ENCODE measurements around the gene PTPN1.
A peak's percentile ranks its signal among the peaks of the same experiment; 100 is the strongest.

Gene PTPN1

GRCh38 chr20:50625986-50626677 lies 115.9 kb downstream of the PTPN1 start:
- no peak for ATAC-seq (ENCODE audit: low read depth)
- no peak overlapping the region for H3K4me3 ChIP-seq (ENCODE audit: severe bottlenecking)

GRCh38 chr20:50627747-50628146 lies 117.6 kb downstream of the PTPN1 start:
- no peak for ATAC-seq (ENCODE audit: low read depth)
- H3K36me3 ChIP-seq (ENCODE audit: low read depth): no peaks in the 10 kb centered on the region
- no peak overlapping the region for H3K4me3 ChIP-seq (ENCODE audit: severe bottlenecking)
- no peaks in the 10 kb centered on the region for H3K9me3 ChIP-seq (ENCODE audit: severe bottlenecking)
- H3K27me3 ChIP-seq (ENCODE audit: insufficient read depth, poor library complexity, severe bottlenecking): no peaks in the 10 kb centered on the region
- no peak overlapping the region for H3K27ac ChIP-seq (ENCODE audit: poor library complexity, severe bottlenecking)
- peaks cover 24% of the 10 kb centered on the region for H3K4me1 ChIP-seq (ENCODE audit: insufficient read depth, poor library complexity, severe bottlenecking)
- peak; percentile 72 for DNase-seq (ENCODE audit: low spot score)
- no peak for TF ChIP-seq CTCF (IDR thresholded peaks at IDR 0.05; ENCODE audit: poor library complexity, severe bottlenecking)

More at GRCh38 chr20:50625986-50626677, 115.9 kb downstream of the PTPN1 start:
- peak overlapping the region; percentile 49 for H3K27ac ChIP-seq (ENCODE audit: poor library complexity, severe bottlenecking)
- peak; percentile 90 for TF ChIP-seq CTCF (IDR thresholded peaks at IDR 0.05; ENCODE audit: poor library complexity, severe bottlenecking)
- H3K36me3 ChIP-seq (ENCODE audit: low read depth): no peaks in the 10 kb centered on the region
- DNase-seq (ENCODE audit: low spot score): peak; percentile 85
- peaks cover 24% of the 10 kb centered on the region for H3K4me1 ChIP-seq (ENCODE audit: insufficient read depth, poor library complexity, severe bottlenecking)
- H3K27me3 ChIP-seq (ENCODE audit: insufficient read depth, poor library complexity, severe bottlenecking): no peaks in the 10 kb centered on the region
- peaks cover 4% of the 10 kb centered on the region for H3K9me3 ChIP-seq (ENCODE audit: severe bottlenecking)

- ATAC-seq (ENCODE audit: low read depth) (no peak), DNase-seq (ENCODE audit: low spot score) (peak; percentile 79)
- no peak overlapping the region for H3K27ac ChIP-seq (ENCODE audit: poor library complexity, severe bottlenecking)
- no peaks in the 10 kb centered on the region for H3K9me3 ChIP-seq (ENCODE audit: severe bottlenecking)
- H3K36me3 ChIP-seq (ENCODE audit: low read depth): no peaks in the 10 kb centered on the region
- no peak overlapping the region for H3K4me3 ChIP-seq (ENCODE audit: severe bottlenecking)
- no peak for TF ChIP-seq CTCF (IDR thresholded peaks at IDR 0.05; ENCODE audit: poor library complexity, severe bottlenecking)
- peaks cover 24% of the 10 kb centered on the region for H3K4me1 ChIP-seq (ENCODE audit: insufficient read depth, poor library complexity, severe bottlenecking)
- H3K27me3 ChIP-seq (ENCODE audit: insufficient read depth, poor library complexity, severe bottlenecking): no peaks in the 10 kb centered on the region
These were observed 118.1 kb downstream of the PTPN1 start for GRCh38 chr20:50628332-50628731.

GRCh38 chr20:50628853-50629669 lies 118.9 kb downstream of the PTPN1 start:
- H3K4me3 ChIP-seq (ENCODE audit: severe bottlenecking): no peak overlapping the region
- no peak for ATAC-seq (ENCODE audit: low read depth)

More at GRCh38 chr20:50628853-50629669, 118.9 kb downstream of the PTPN1 start:
- Histone ChIP-seq H3K36me3 (ENCODE audit: low read depth) (no peaks in the 10 kb centered on the region), H3K4me1 (ENCODE audit: insufficient read depth, poor library complexity, severe bottlenecking) (peaks cover 24% of the 10 kb centered on the region), H3K27ac (ENCODE audit: poor library complexity, severe bottlenecking) (peak overlapping the region; percentile 1), H3K27me3 (ENCODE audit: insufficient read depth, poor library complexity, severe bottlenecking) (no peaks in the 10 kb centered on the region), H3K9me3 (ENCODE audit: severe bottlenecking) (no peaks in the 10 kb centered on the region)
- no peak for TF ChIP-seq CTCF (IDR thresholded peaks at IDR 0.05; ENCODE audit: poor library complexity, severe bottlenecking)
- peak; percentile 83 for DNase-seq (ENCODE audit: low spot score)

Data from RWPE2 (cell line).